ENCODE data around the gene HNRNPF. TPM values are rescaled to one million over a fixed set of nuclear protein-coding genes. Genes with fewer than 3 reads are reported as not detected.

HNRNPF gene
- total RNA-seq, 1 donor from 2014 or later, result 211 TPM

DNA sequence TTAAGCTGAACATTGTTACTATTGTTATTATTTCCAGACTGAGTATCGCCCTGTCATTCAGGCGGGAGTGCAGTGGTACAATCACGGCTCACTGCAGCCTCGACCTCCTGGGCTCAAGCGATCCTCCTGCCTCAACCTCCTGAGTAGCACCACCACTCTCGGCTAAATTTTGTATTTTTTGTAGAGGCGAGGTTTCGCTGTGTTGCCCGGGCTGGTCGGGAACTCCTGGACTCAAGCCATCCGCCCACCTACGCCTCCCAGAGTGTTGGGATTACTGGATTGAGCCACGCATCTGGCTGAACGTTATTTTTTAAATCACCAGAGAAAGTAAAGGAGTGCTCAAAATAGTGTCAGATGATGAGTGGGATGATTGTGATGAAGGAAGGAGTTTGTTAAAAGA, 1.4 kb upstream of the HNRNPF start:
- TF ChIP-seq, protein P1, sequence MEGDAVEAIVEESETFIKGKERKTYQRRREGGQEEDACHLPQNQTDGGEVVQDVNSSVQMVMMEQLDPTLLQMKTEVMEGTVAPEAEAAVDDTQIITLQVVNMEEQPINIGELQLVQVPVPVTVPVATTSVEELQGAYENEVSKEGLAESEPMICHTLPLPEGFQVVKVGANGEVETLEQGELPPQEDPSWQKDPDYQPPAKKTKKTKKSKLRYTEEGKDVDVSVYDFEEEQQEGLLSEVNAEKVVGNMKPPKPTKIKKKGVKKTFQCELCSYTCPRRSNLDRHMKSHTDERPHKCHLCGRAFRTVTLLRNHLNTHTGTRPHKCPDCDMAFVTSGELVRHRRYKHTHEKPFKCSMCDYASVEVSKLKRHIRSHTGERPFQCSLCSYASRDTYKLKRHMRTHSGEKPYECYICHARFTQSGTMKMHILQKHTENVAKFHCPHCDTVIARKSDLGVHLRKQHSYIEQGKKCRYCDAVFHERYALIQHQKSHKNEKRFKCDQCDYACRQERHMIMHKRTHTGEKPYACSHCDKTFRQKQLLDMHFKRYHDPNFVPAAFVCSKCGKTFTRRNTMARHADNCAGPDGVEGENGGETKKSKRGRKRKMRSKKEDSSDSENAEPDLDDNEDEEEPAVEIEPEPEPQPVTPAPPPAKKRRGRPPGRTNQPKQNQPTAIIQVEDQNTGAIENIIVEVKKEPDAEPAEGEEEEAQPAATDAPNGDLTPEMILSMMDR (IDR thresholded peaks at IDR 0.05; ENCODE audit: unreplicated experiment), result no peak
- no peak for DNase-seq (ENCODE audit: low spot score, unreplicated experiment)
- H3K4me3 Mint-ChIP-seq (ENCODE audit: low read depth), result peak overlapping the region; percentile 93
- no peaks in the 10 kb centered on the region for H3K27me3 Mint-ChIP-seq
- no peaks in the 10 kb centered on the region for H3K9me3 Mint-ChIP-seq (ENCODE audit: low read depth)
- H3K27ac Mint-ChIP-seq, result peak overlapping the region; percentile 49
- peaks cover 5% of the 10 kb centered on the region for H3K4me1 Mint-ChIP-seq (ENCODE audit: low read depth)
- no peaks in the 10 kb centered on the region for H3K36me3 Mint-ChIP-seq (ENCODE audit: insufficient read depth)

DNA sequence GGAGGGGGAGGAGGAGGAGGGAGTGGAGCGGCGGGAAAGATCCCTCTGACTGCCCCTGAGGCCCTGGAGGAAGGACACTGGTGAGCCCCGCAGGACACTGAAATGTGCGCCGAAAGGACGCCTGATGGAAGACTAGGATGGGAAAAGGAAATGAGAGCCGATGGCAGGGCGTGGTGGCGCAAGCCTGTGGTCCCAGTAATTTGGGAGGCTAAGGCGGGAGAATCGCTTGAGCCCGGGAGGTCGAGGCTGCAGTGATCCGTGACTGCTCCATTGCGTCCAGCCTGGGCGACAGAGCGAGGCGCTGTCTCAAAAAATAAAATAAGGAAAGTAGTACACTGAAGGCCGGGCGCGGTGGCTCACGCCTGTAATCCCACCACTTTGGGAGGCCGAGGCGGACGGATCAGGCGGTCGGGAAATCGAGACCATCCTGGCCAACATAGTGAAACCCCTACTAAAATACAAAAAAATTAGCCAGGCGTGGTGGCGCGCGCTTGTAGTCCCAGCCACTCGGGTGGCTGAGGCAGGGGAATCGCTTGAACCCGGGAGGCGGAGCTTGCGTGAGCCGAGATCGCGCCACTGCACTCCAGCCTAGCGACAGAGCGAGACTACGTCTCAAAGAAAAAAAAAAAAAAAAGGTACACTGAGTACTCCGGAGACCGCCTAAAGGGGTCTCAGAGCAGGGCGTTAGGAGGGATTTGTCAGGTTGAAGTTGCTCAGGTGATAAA, 561 bp upstream of the HNRNPF start:
- TF ChIP-seq, protein P1 (IDR thresholded peaks at IDR 0.05; ENCODE audit: unreplicated experiment), result no peak
- Mint-ChIP-seq H3K36me3 (ENCODE audit: insufficient read depth) (no peaks in the 10 kb centered on the region), H3K4me3 (ENCODE audit: low read depth) (peak overlapping the region; percentile 93), H3K4me1 (ENCODE audit: low read depth) (peaks cover 9% of the 10 kb centered on the region), H3K27me3 (no peaks in the 10 kb centered on the region), H3K27ac (peak overlapping the region; percentile 98), H3K9me3 (ENCODE audit: low read depth) (no peaks in the 10 kb centered on the region)
- DNase-seq (ENCODE audit: low spot score, unreplicated experiment), result no peak

DNA sequence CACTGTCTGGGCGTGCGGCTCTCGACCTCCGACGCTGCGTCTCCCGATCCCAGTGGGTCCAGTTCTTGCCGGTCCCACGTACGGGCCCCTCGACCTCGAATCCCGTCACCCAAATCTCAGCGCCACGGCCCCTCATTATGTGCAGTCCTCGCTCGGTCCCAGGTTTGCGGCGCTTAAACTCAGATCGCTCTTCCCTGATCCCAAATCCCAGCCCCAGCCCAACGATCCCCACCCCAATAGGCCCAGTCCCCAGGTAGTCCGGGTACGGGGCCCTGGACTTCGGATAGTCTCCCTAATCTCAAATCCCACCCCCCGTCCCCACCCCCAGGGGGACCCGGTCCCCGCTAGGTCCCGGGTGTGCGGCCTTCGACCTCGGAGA, 666 bp downstream of the HNRNPF start:
- Mint-ChIP-seq H3K36me3 (ENCODE audit: insufficient read depth) (peaks cover 1% of the 10 kb centered on the region), H3K27ac (peak overlapping the region; percentile 98), H3K9me3 (ENCODE audit: low read depth) (no peaks in the 10 kb centered on the region), H3K27me3 (no peaks in the 10 kb centered on the region), H3K4me3 (ENCODE audit: low read depth) (peak overlapping the region; percentile 93), H3K4me1 (ENCODE audit: low read depth) (peaks cover 13% of the 10 kb centered on the region)
- TF ChIP-seq, protein P1 (IDR thresholded peaks at IDR 0.05; ENCODE audit: unreplicated experiment), result peak; percentile 11
- no peak for DNase-seq (ENCODE audit: low spot score, unreplicated experiment)

DNA sequence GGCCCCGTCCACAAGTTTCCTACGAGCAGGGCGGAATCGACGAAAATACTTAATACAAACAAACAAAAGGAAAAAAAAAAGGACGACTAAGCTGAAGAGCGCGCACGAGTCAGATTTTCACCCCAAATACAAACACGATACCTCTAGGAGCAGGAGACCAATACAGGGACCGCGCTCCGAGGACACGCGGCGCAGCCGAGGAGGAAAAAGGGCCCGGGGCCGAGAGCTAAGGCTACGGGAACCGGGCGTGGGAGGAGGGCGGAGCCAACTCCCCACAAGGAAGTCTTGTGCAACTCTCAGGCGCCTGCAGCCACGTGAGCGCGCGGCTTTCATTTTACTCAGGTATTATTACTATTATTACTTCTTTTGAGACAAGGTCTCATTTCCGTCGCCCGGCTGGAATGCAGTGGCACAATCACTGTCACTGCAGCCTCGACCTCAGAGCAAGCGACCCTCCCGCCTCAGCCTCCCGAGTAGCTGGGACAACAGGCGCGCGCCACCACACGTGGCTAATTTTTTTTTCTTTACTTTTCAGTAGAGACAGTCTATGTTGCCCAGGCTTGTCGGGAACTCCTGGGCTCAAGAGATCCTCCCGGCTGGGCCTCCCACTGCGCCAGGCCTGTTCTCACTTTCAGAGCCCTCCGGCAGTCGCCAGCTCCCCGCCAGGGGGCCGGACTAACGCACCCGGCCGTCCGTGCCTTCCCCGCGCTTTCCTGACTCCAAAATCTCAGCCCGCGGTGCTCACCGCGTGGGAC, 1.2 kb downstream of the HNRNPF start:
- H3K36me3 Mint-ChIP-seq (ENCODE audit: insufficient read depth), result peaks cover 4% of the 10 kb centered on the region
- DNase-seq (ENCODE audit: low spot score, unreplicated experiment), result peak; percentile 49
- H3K27ac Mint-ChIP-seq, result peak overlapping the region; percentile 98
- H3K4me3 Mint-ChIP-seq (ENCODE audit: low read depth), result peak overlapping the region; percentile 93
- peaks cover 17% of the 10 kb centered on the region for H3K4me1 Mint-ChIP-seq (ENCODE audit: low read depth)
- H3K9me3 Mint-ChIP-seq (ENCODE audit: low read depth), result no peaks in the 10 kb centered on the region
- no peaks in the 10 kb centered on the region for H3K27me3 Mint-ChIP-seq
- TF ChIP-seq, protein P1 (IDR thresholded peaks at IDR 0.05; ENCODE audit: unreplicated experiment), result peak; percentile 62

DNA sequence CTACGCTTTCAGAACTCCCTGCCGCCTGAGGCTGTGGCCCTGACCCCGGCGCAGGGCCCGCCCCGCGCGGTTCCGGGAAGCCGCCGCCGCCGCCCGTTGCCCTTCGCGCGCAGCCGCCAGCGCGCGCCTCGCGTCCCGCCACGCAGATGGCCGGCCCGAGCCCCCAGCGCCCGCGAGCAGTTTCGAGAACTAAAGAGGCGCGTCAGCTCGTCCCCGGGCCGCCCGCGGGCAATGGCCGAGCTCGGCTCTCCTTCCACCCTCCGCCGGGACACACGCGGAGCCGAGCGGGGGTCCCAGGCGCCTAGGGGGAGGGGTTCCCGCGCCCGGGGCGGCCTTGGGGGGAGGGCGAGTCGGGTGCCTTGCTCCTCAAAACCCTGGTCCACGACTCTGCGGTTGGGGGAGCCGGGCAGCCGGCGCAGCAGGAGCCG, 1.8 kb downstream of the HNRNPF start:
- TF ChIP-seq, protein P1 (IDR thresholded peaks at IDR 0.05; ENCODE audit: unreplicated experiment), result no peak
- peak overlapping the region; percentile 93 for H3K4me3 Mint-ChIP-seq (ENCODE audit: low read depth)
- no peaks in the 10 kb centered on the region for H3K27me3 Mint-ChIP-seq
- peak overlapping the region; percentile 98 for H3K27ac Mint-ChIP-seq
- DNase-seq (ENCODE audit: low spot score, unreplicated experiment), result peak; percentile 31
- peaks cover 4% of the 10 kb centered on the region for H3K36me3 Mint-ChIP-seq (ENCODE audit: insufficient read depth)
- H3K4me1 Mint-ChIP-seq (ENCODE audit: low read depth), result peaks cover 20% of the 10 kb centered on the region
- H3K9me3 Mint-ChIP-seq (ENCODE audit: low read depth), result no peaks in the 10 kb centered on the region
